H9 (cell line): ENCODE measurements around the gene LINC01488. TPM values are rescaled to one million over a fixed set of nuclear protein-coding genes. Genes with fewer than 3 reads are reported as not detected.

Source experiments
- DNase-seq: peaks from one replicate; pipeline ENCODE4 v3.0.0-alpha.2; 2017
- H2AFZ ChIP-seq: one replicate; pipeline ENCODE4 v1.6.1; 2013; ENCODE audit warnings: mild to moderate bottlenecking, low read length, control low read depth, moderate library complexity
- H2AK5ac ChIP-seq: 2 replicates; pipeline ENCODE4 v1.6.1; 2013; ENCODE audit warnings: low read length, control low read depth, mixed read lengths; ENCODE audit not compliant: insufficient read length
- H2BK120ac ChIP-seq: one replicate; pipeline ENCODE4 v1.6.1; 2013; ENCODE audit warnings: low read depth, mild to moderate bottlenecking, low read length, control low read depth, inconsistent platforms; ENCODE audit not compliant: poor library complexity, severe bottlenecking
- H2BK12ac ChIP-seq: 2 replicates; pipeline ENCODE4 v1.6.1; 2013; ENCODE audit warnings: low read length, control low read depth, mixed read lengths, low read depth; ENCODE audit not compliant: insufficient read length
- H2BK15ac ChIP-seq: 2 replicates; pipeline ENCODE4 v1.6.1; 2013; ENCODE audit warnings: low read depth, low read length, control low read depth
- H2BK20ac ChIP-seq: one replicate; pipeline ENCODE4 v1.6.1; 2013; ENCODE audit warnings: low read depth, mild to moderate bottlenecking, low read length, control low read depth, inconsistent platforms; ENCODE audit not compliant: poor library complexity, severe bottlenecking
- H2BK5ac ChIP-seq: 2 replicates; pipeline ENCODE4 v1.6.1; 2013; ENCODE audit warnings: low read length, control low read depth, mixed read lengths; ENCODE audit not compliant: insufficient read length
- H3K14ac ChIP-seq: 2 replicates; pipeline ENCODE4 v1.6.1; 2013; ENCODE audit warnings: low read length, control low read depth; ENCODE audit not compliant: insufficient read depth
- H3K18ac ChIP-seq: 2 replicates; pipeline ENCODE4 v1.6.1; 2013; ENCODE audit warnings: low read depth, mild to moderate bottlenecking, mixed read lengths, low read length, control low read depth; ENCODE audit not compliant: insufficient read length
- H3K23ac ChIP-seq: 2 replicates; pipeline ENCODE4 v1.6.1; 2013; ENCODE audit warnings: low read length, control low read depth, mixed read lengths, low read depth; ENCODE audit not compliant: insufficient read length
- H3K23me2 ChIP-seq: 2 replicates; pipeline ENCODE4 v1.6.1; 2013; ENCODE audit warnings: low read depth, mild to moderate bottlenecking, mixed read lengths, low read length, control low read depth; ENCODE audit not compliant: insufficient read length, poor library complexity, severe bottlenecking
- H3K27ac ChIP-seq: 2 replicates; pipeline ENCODE4 v1.5.1; 2013; ENCODE audit warnings: low read length, control low read depth, mixed read lengths, low read depth; ENCODE audit not compliant: insufficient read length
- H3K27me3 ChIP-seq: 2 replicates; pipeline ENCODE4 v1.6.1; 2013; ENCODE audit warnings: low read length, control low read depth, inconsistent platforms; ENCODE audit not compliant: insufficient read depth
- H3K4ac ChIP-seq: 2 replicates; pipeline ENCODE4 v1.6.1; 2013; ENCODE audit warnings: low read depth, mild to moderate bottlenecking, control low read depth, inconsistent platforms, low read length, moderate library complexity
- H3K4me1 ChIP-seq: 2 replicates; pipeline ENCODE4 v1.6.1; 2013; ENCODE audit warnings: low read length, control low read depth, inconsistent platforms; ENCODE audit not compliant: insufficient read depth
- H3K4me2 ChIP-seq: 2 replicates; pipeline ENCODE4 v1.6.1; 2013; ENCODE audit warnings: low read length, control low read depth, mixed read lengths; ENCODE audit not compliant: insufficient read length, insufficient read depth
- H3K56ac ChIP-seq: 2 replicates; pipeline ENCODE4 v1.6.1; 2013; ENCODE audit warnings: low read depth, mild to moderate bottlenecking, mixed read lengths, low read length, control low read depth; ENCODE audit not compliant: insufficient read length
- H3K79me1 ChIP-seq: 2 replicates; pipeline ENCODE4 v1.6.1; 2013; ENCODE audit warnings: low read depth, mild to moderate bottlenecking, moderate library complexity, low read length, control low read depth, inconsistent platforms; ENCODE audit not compliant: insufficient read depth, poor library complexity, severe bottlenecking
- H3K79me2 ChIP-seq: 2 replicates; pipeline ENCODE4 v1.6.1; 2013; ENCODE audit warnings: low read length, control low read depth, inconsistent platforms; ENCODE audit not compliant: insufficient read depth
- H3K9ac ChIP-seq: 2 replicates; pipeline ENCODE4 v1.6.1; 2013; ENCODE audit warnings: low read length, control low read depth, mixed read lengths; ENCODE audit not compliant: insufficient read length; ENCODE audit errors: extremely low read depth
- H3K9me3 ChIP-seq: one replicate; pipeline ENCODE4 v1.6.1; 2013; ENCODE audit warnings: low read depth, low read length, inconsistent platforms; ENCODE audit not compliant: control insufficient read depth
- H3T11ph ChIP-seq: one replicate; pipeline ENCODE4 v1.6.1; 2013; ENCODE audit warnings: mild to moderate bottlenecking, low read length, control low read depth, inconsistent platforms
- H4K20me1 ChIP-seq: one replicate; pipeline ENCODE4 v1.6.1; 2013; ENCODE audit not compliant: control insufficient read depth, insufficient read length, insufficient read depth
- H4K5ac ChIP-seq: 2 replicates; pipeline ENCODE4 v1.6.1; 2013; ENCODE audit warnings: low read depth, mild to moderate bottlenecking, mixed read lengths, low read length, control low read depth; ENCODE audit not compliant: insufficient read length
- H4K8ac ChIP-seq: replicated peaks from 2 replicates; pipeline ENCODE4 v1.6.1; 2013; ENCODE audit warnings: low read length, control low read depth, mixed read lengths, low read depth; ENCODE audit not compliant: insufficient read length
- H4K91ac ChIP-seq: 2 replicates; pipeline ENCODE4 v1.6.1; 2013; ENCODE audit warnings: low read depth, mild to moderate bottlenecking, moderate library complexity, mixed read lengths, low read length, control low read depth; ENCODE audit not compliant: insufficient read length
- H3K27ac Mint-ChIP-seq, 3 experiments: 2 replicates in 2 of 3; 3 replicates in 1 of 3; pipeline ENCODE4 v1.8.0; 2020 to 2021; ENCODE audit warnings: mixed read lengths in 3 of 3, mild to moderate bottlenecking in 1 of 3, moderate library complexity in 1 of 3
- H3K27me3 Mint-ChIP-seq: 2 replicates; pipeline ENCODE4 v1.8.0; 2021; ENCODE audit warnings: low read depth, mild to moderate bottlenecking, moderate library complexity, mixed read lengths
- H3K36me3 Mint-ChIP-seq, 3 experiments: 2 replicates in 2 of 3; 3 replicates in 1 of 3; pipeline ENCODE4 v1.8.0; 2020 to 2021; ENCODE audit warnings: low read depth in 3 of 3, mixed read lengths in 3 of 3; ENCODE audit not compliant: insufficient read depth in 1 of 3
- H3K4me1 Mint-ChIP-seq, 2 experiments: 2 replicates each; pipeline ENCODE4 v1.8.0; 2020; ENCODE audit warnings: mixed read lengths in 2 of 2
- H3K4me3 Mint-ChIP-seq, 2 experiments: 2 replicates in 1 of 2; 3 replicates in 1 of 2; pipeline ENCODE4 v1.8.0; 2020 to 2021; ENCODE audit warnings: mild to moderate bottlenecking in 2 of 2, mixed read lengths in 2 of 2, moderate library complexity in 1 of 2
- H3K9me3 Mint-ChIP-seq, 2 experiments: 2 replicates in 1 of 2; 3 replicates in 1 of 2; pipeline ENCODE4 v1.8.0; 2020; ENCODE audit warnings: mild to moderate bottlenecking in 2 of 2, mixed read lengths in 2 of 2, moderate library complexity in 1 of 2
- CTCF ChIP-seq: fragments of 200-600 bp; sonication (generic); conservative IDR thresholded peaks from 3 replicates; pipeline ENCODE4 v1.8.0; 2021; ENCODE audit warnings: antibody characterized with exemption, mild to moderate bottlenecking
- WGBS: extraction: QIAGEN DNeasy Blood & Tissue Kit; methylation state at CpG from one replicate; pipeline ENCODE4 v1.1.7; 2013; ENCODE audit warnings: missing lambda C conversion rate, low lambda C conversion rate, mixed read lengths; ENCODE audit not compliant: insufficient read length; ENCODE audit errors: extremely low coverage; 5-methylcytosine and 5-hydroxymethylcytosine counted together
- total RNA-seq: library from RNA; stranded (reverse); gene quantifications from 2 replicates; pipeline ENCODE4 v1.2.1, GENCODE V29; 2021

The LINC01488 gene
- total RNA-seq, 1 experiment from 2014 or later, result not detected

GRCh38 chr11:69534166-69534530, 52.7 kb downstream of the LINC01488 start:
- H3K27ac ChIP-seq, result no peak overlapping the region
- DNase-seq, result no peak
- no peak for TF ChIP-seq CTCF
- H2AK5ac ChIP-seq, result no peak overlapping the region
- H3K4ac ChIP-seq, result no peak overlapping the region
- no peak overlapping the region for H3K56ac ChIP-seq
- H4K5ac ChIP-seq, result no peak overlapping the region
- no peak overlapping the region for H2BK120ac ChIP-seq
- H3K4me2 ChIP-seq, result no peak overlapping the region
- Mint-ChIP-seq H3K27ac (no peak overlapping the region), H3K4me1 (peaks cover 19 to 29% of the 10 kb centered on the region in 2 experiments), H3K36me3 (no peaks in the 10 kb centered on the region), H3K4me3 (no peak overlapping the region), H3K9me3 (no peaks in the 10 kb centered on the region; a peak in 2 of 5 replicates), H3K27me3 (peaks cover 20% of the 10 kb centered on the region)
- no CpG with 5 or more reads among the region's 14 CpGs for WGBS
- no peak overlapping the region for H4K8ac ChIP-seq
- H3K79me2 ChIP-seq, result no peaks in the 10 kb centered on the region
- no peaks in the 10 kb centered on the region for H3K27me3 ChIP-seq
- no peak overlapping the region for H2BK15ac ChIP-seq
- no peak overlapping the region for H2AFZ ChIP-seq
- H4K20me1 ChIP-seq, result no peaks in the 10 kb centered on the region
- H3K9me3 ChIP-seq, result no peaks in the 10 kb centered on the region
- no peak overlapping the region for H3K14ac ChIP-seq
- H3K23me2 ChIP-seq, result no peaks in the 10 kb centered on the region
- no peak overlapping the region for H3K9ac ChIP-seq
- H2BK12ac ChIP-seq, result no peak overlapping the region
- H3K18ac ChIP-seq, result no peak overlapping the region
- H3K79me1 ChIP-seq, result no peaks in the 10 kb centered on the region
- no peak overlapping the region for H3T11ph ChIP-seq
- H3K23ac ChIP-seq, result no peak overlapping the region
- H3K4me1 ChIP-seq, result no peaks in the 10 kb centered on the region
- H4K91ac ChIP-seq, result no peak overlapping the region
- no peak overlapping the region for H2BK5ac ChIP-seq
- H2BK20ac ChIP-seq, result no peak overlapping the region
